ENCODE measurements around the gene PPP1R10.

DNA sequence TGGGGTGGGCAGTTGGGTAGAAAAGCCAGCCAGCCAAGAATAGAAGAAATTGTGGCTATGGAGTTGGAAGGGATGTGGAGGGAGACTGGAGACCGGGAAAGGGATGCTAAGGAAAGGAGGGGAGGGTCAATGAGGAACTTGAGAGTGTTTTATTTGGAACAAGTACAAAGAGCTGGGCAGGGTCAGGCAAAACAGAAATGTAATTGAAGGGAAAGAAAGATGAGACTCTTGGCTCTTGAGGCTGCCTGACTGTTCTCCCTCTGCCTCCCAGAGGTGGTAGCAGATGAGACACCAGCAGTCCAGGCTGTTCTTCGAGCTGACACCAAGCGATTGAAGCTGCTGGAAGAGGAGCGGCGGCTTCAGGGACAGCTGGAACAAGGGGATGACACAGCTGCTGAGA, 33.1 kb downstream of the PPP1R10 start:
- TF ChIP-seq CTCF (optimal IDR thresholded peaks at IDR 0.05 in 1 of 3, IDR thresholded peaks at IDR 0.05 in 1 of 3, conservative IDR thresholded peaks at IDR 0.05 in 1 of 3; ENCODE audit: extremely low read depth in 1 of 3, insufficient read depth in 2 of 3, low read length in 3 of 3) = no peak
- TF ChIP-seq EZH2 (IDR thresholded peaks at IDR 0.05; ENCODE audit: low read length) = no peak

Measured in keratinocyte (primary cell).